ENCODE measurements around the gene DCPS.

- TF ChIP-seq CTCF (IDR thresholded peaks at IDR 0.05) (no peak), POLR2A (IDR thresholded peaks at IDR 0.05) (no peak)
Observed at GRCh38 chr11:126393143-126393542, 89.3 kb downstream of the DCPS start.
